ENCODE results near the gene CPA3.

Gene CPA3

GRCh38 chr3:148916132-148916531, 51.0 kb downstream of the CPA3 start:
- no peak for DNase-seq (ENCODE audit: low read depth)

- DNase-seq (ENCODE audit: low read depth) = no peak
Observed at GRCh38 chr3:148922467-148922866, 57.4 kb downstream of the CPA3 start.

GRCh38 chr3:148923592-148923991, 58.5 kb downstream of the CPA3 start:
- DNase-seq (ENCODE audit: low read depth) = no peak

GRCh38 chr3:148924562-148924961, 59.5 kb downstream of the CPA3 start:
- peak; percentile 79 for DNase-seq (ENCODE audit: low read depth)

- DNase-seq (ENCODE audit: low read depth) = no peak
Observed at GRCh38 chr3:148925845-148926244, 60.7 kb downstream of the CPA3 start.

GRCh38 chr3:148930752-148931151, 65.7 kb downstream of the CPA3 start:
- peak; percentile 87 for DNase-seq (ENCODE audit: low read depth)

- DNase-seq (ENCODE audit: low read depth) = no peak
Observed at GRCh38 chr3:148931574-148931973, 66.5 kb downstream of the CPA3 start.

- no peak for DNase-seq (ENCODE audit: low read depth)
Observed at GRCh38 chr3:148932972-148933371, 67.9 kb downstream of the CPA3 start.

GRCh38 chr3:148937467-148938255, 72.6 kb downstream of the CPA3 start:
- DNase-seq (ENCODE audit: low read depth) = peak; percentile 86

- no peak for DNase-seq (ENCODE audit: low read depth)
Observed at GRCh38 chr3:148938306-148938705, 73.2 kb downstream of the CPA3 start.

- no peak for DNase-seq (ENCODE audit: low read depth)
Observed at GRCh38 chr3:148938936-148939335, 73.8 kb downstream of the CPA3 start.

- no peak for DNase-seq (ENCODE audit: low read depth)
Observed at GRCh38 chr3:148940983-148941382, 75.9 kb downstream of the CPA3 start.

- DNase-seq (ENCODE audit: low read depth) = peak; percentile 96
Observed at GRCh38 chr3:148943506-148944205, 78.6 kb downstream of the CPA3 start.

- DNase-seq (ENCODE audit: low read depth) = no peak
Observed at GRCh38 chr3:148945116-148945515, 80.0 kb downstream of the CPA3 start.

All from ELR (cell line).